ENCODE measurements around the gene AAGAB.

The AAGAB gene

GRCh38 chr15:67168694-67169093 lies 85.8 kb downstream of the AAGAB start:
- Histone ChIP-seq H3K36me3 (no peaks in the 10 kb centered on the region), H3K9me3 (ENCODE audit: severe bottlenecking) (no peaks in the 10 kb centered on the region), H3K4me3 (ENCODE audit: low read depth, low read length) (no peak overlapping the region), H3K27ac (no peak overlapping the region), H3K27me3 (ENCODE audit: insufficient read depth, low read depth, severe bottlenecking) (no peaks in the 10 kb centered on the region)
- DNase-seq: no peak
- no peak for TF ChIP-seq CTCF (IDR thresholded peaks at IDR 0.05; ENCODE audit: low read depth, low read length)

GRCh38 chr15:67167091-67167490 lies 87.4 kb downstream of the AAGAB start:
- Histone ChIP-seq H3K4me3 (ENCODE audit: low read depth, low read length) (no peak overlapping the region), H3K9me3 (ENCODE audit: severe bottlenecking) (no peaks in the 10 kb centered on the region), H3K36me3 (no peaks in the 10 kb centered on the region), H3K27ac (no peak overlapping the region), H3K27me3 (ENCODE audit: insufficient read depth, low read depth, severe bottlenecking) (no peaks in the 10 kb centered on the region)
- no peak for DNase-seq
- no peak for TF ChIP-seq CTCF (IDR thresholded peaks at IDR 0.05; ENCODE audit: low read depth, low read length)

- no peak for DNase-seq
- H3K4me3 ChIP-seq (ENCODE audit: low read depth, low read length): no peak overlapping the region
- TF ChIP-seq CTCF (IDR thresholded peaks at IDR 0.05; ENCODE audit: low read depth, low read length): no peak
- no peaks in the 10 kb centered on the region for H3K9me3 ChIP-seq (ENCODE audit: severe bottlenecking)
- no peaks in the 10 kb centered on the region for H3K36me3 ChIP-seq
- no peaks in the 10 kb centered on the region for H3K27me3 ChIP-seq (ENCODE audit: insufficient read depth, low read depth, severe bottlenecking)
- no peak overlapping the region for H3K27ac ChIP-seq
These were observed 88.0 kb downstream of the AAGAB start for GRCh38 chr15:67166280-67167009.

- Histone ChIP-seq H3K36me3 (no peaks in the 10 kb centered on the region), H3K4me3 (ENCODE audit: low read depth, low read length) (no peak overlapping the region), H3K9me3 (ENCODE audit: severe bottlenecking) (no peaks in the 10 kb centered on the region), H3K27ac (no peak overlapping the region), H3K27me3 (ENCODE audit: insufficient read depth, low read depth, severe bottlenecking) (no peaks in the 10 kb centered on the region)
- no peak for DNase-seq
- TF ChIP-seq CTCF (IDR thresholded peaks at IDR 0.05; ENCODE audit: low read depth, low read length): no peak
These were observed 88.9 kb downstream of the AAGAB start for GRCh38 chr15:67165254-67166253.

- TF ChIP-seq CTCF (IDR thresholded peaks at IDR 0.05; ENCODE audit: low read depth, low read length): no peak
- H3K9me3 ChIP-seq (ENCODE audit: severe bottlenecking): no peaks in the 10 kb centered on the region
- no peak for DNase-seq
- H3K36me3 ChIP-seq: no peaks in the 10 kb centered on the region
- H3K4me3 ChIP-seq (ENCODE audit: low read depth, low read length): no peak overlapping the region
- H3K27me3 ChIP-seq (ENCODE audit: insufficient read depth, low read depth, severe bottlenecking): no peaks in the 10 kb centered on the region
- H3K27ac ChIP-seq: no peak overlapping the region
These were observed 89.6 kb downstream of the AAGAB start for GRCh38 chr15:67164811-67165253.
